K562 (cell line): ENCODE results near the gene FAM124A. TPM values are rescaled to one million over a fixed set of nuclear protein-coding genes. Genes with fewer than 3 reads are reported as not detected.

ENCODE experiments used
- ELF4 ChIP-seq: fragments of 450-650 bp; formaldehyde crosslinking; IDR thresholded peaks from 2 replicates; pipeline ENCODE4 v1.4.0; 2022; ENCODE audit warnings: missing genetic modification characterization
- IFI16 ChIP-seq: fragments of 250-450 bp; sonication (Bioruptor Pico); IDR thresholded peaks from 2 replicates; pipeline ENCODE4 v2.1.2; 2022; ENCODE audit warnings: mild to moderate bottlenecking, inconsistent platforms
- ZNF699 ChIP-seq: fragments of 250-450 bp; sonication (Bioruptor Pico); IDR thresholded peaks from 2 replicates; pipeline ENCODE4 v1.8.0; 2021; ENCODE audit warnings: mild to moderate bottlenecking, moderate library complexity; ENCODE audit not compliant: insufficient replicate concordance
- polyA plus RNA-seq, 8 experiments: library from polyadenylated mRNA; depleted of rRNA in 4 of 8; stranded (reverse) in 5 of 8; unstranded in 3 of 8; fragments of >200 nt; fragmentation: Nextera tagmentation in 2 of 8; fragmentation: Illumina TruSeq in 1 of 8; extraction: Ambion mirVana in 2 of 8; extraction: Trizol in 1 of 8; gene quantifications; 2 replicates each; pipeline versions ENCODE4 v1.2.1 to v1.2.3, GENCODE V29; 2011 to 2014; ENCODE audit warnings: inconsistent platforms in 1 of 8, missing spikeins in 1 of 8
- total RNA-seq, 7 experiments: library from RNA; depleted of rRNA in 6 of 7; stranded (reverse); fragments of >200 nt in 6 of 7; fragmentation: Illumina TruSeq in 2 of 7; extraction: Trizol in 2 of 7; gene quantifications; 2 replicates each; pipeline versions ENCODE4 v1.2.1 to v1.2.3, GENCODE V29; 2011 to 2021; ENCODE audit warnings: low replicate concordance in 1 of 7
- TF ChIP-seq, protein P1 (sequence below): fragments of 450-650 bp; IDR thresholded peaks from 2 replicates; pipeline ENCODE4 v1.6.1; 2016; ENCODE audit warnings: mild to moderate bottlenecking, moderate library complexity

Gene FAM124A
- total and polyA plus RNA-seq, 9 of the 15 experiments (the other 6 are each of a cell fraction or from before 2014, with no cell fraction given) = not detected

- TF ChIP-seq, protein P1, sequence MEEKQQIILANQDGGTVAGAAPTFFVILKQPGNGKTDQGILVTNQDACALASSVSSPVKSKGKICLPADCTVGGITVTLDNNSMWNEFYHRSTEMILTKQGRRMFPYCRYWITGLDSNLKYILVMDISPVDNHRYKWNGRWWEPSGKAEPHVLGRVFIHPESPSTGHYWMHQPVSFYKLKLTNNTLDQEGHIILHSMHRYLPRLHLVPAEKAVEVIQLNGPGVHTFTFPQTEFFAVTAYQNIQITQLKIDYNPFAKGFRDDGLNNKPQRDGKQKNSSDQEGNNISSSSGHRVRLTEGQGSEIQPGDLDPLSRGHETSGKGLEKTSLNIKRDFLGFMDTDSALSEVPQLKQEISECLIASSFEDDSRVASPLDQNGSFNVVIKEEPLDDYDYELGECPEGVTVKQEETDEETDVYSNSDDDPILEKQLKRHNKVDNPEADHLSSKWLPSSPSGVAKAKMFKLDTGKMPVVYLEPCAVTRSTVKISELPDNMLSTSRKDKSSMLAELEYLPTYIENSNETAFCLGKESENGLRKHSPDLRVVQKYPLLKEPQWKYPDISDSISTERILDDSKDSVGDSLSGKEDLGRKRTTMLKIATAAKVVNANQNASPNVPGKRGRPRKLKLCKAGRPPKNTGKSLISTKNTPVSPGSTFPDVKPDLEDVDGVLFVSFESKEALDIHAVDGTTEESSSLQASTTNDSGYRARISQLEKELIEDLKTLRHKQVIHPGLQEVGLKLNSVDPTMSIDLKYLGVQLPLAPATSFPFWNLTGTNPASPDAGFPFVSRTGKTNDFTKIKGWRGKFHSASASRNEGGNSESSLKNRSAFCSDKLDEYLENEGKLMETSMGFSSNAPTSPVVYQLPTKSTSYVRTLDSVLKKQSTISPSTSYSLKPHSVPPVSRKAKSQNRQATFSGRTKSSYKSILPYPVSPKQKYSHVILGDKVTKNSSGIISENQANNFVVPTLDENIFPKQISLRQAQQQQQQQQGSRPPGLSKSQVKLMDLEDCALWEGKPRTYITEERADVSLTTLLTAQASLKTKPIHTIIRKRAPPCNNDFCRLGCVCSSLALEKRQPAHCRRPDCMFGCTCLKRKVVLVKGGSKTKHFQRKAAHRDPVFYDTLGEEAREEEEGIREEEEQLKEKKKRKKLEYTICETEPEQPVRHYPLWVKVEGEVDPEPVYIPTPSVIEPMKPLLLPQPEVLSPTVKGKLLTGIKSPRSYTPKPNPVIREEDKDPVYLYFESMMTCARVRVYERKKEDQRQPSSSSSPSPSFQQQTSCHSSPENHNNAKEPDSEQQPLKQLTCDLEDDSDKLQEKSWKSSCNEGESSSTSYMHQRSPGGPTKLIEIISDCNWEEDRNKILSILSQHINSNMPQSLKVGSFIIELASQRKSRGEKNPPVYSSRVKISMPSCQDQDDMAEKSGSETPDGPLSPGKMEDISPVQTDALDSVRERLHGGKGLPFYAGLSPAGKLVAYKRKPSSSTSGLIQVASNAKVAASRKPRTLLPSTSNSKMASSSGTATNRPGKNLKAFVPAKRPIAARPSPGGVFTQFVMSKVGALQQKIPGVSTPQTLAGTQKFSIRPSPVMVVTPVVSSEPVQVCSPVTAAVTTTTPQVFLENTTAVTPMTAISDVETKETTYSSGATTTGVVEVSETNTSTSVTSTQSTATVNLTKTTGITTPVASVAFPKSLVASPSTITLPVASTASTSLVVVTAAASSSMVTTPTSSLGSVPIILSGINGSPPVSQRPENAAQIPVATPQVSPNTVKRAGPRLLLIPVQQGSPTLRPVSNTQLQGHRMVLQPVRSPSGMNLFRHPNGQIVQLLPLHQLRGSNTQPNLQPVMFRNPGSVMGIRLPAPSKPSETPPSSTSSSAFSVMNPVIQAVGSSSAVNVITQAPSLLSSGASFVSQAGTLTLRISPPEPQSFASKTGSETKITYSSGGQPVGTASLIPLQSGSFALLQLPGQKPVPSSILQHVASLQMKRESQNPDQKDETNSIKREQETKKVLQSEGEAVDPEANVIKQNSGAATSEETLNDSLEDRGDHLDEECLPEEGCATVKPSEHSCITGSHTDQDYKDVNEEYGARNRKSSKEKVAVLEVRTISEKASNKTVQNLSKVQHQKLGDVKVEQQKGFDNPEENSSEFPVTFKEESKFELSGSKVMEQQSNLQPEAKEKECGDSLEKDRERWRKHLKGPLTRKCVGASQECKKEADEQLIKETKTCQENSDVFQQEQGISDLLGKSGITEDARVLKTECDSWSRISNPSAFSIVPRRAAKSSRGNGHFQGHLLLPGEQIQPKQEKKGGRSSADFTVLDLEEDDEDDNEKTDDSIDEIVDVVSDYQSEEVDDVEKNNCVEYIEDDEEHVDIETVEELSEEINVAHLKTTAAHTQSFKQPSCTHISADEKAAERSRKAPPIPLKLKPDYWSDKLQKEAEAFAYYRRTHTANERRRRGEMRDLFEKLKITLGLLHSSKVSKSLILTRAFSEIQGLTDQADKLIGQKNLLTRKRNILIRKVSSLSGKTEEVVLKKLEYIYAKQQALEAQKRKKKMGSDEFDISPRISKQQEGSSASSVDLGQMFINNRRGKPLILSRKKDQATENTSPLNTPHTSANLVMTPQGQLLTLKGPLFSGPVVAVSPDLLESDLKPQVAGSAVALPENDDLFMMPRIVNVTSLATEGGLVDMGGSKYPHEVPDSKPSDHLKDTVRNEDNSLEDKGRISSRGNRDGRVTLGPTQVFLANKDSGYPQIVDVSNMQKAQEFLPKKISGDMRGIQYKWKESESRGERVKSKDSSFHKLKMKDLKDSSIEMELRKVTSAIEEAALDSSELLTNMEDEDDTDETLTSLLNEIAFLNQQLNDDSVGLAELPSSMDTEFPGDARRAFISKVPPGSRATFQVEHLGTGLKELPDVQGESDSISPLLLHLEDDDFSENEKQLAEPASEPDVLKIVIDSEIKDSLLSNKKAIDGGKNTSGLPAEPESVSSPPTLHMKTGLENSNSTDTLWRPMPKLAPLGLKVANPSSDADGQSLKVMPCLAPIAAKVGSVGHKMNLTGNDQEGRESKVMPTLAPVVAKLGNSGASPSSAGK = no peak
- TF ChIP-seq IFI16 (CRISPR knock-in tag) (no peak), ELF4 (CRISPR knock-in tag) (no peak), ZNF699 (CRISPR knock-in tag) (no peak)
Measured at GRCh38 chr13:51177188-51177587, 45.0 kb upstream of the FAM124A start (continued).
